ENCODE measurements around the gene KCNJ14. TPM values are rescaled to one million over a fixed set of nuclear protein-coding genes. Genes with fewer than 3 reads are reported as not detected.

Gene KCNJ14
- total and polyA plus RNA-seq, 2 of the 4 experiments (the other 2 are of a cell fraction): 0.18 to 0.39 TPM

DNA sequence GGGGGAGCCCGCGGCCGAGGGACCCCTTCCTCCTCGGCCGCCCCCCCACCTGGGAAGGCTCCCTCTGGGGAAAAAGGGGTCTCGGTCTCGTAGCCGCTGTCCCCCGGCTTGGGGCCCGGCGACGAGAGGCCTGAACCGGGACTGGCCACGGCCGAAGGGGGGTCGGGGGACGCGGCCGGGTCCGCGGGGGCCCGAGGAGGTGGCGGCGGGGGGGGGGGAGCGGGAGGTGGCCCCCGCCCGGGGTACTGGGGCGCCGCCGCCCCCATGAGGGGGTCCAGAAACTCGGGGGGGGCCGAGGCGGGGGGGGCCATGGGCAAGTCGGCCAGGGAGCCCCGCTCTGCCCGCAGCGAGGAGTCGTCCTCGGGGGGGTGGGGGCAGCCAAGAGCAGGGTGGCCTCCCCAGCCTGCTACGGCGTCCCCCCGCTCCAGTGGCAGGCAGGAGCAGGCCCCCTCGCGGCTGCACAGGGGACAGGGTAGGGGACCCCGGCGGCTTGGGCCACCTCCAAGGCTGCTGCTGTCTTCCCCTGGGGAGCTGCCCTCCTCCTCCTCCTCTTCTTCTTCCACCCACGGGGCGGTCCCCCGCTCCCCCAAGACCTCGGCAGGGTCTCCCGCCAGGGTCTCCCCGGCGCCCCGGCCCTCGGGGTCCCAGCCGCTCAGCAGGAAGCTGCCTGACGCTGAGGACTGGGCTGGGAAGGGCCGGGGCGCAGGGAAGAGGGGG lies 43.4 kb downstream of the KCNJ14 start (continued):
- TF ChIP-seq, protein P1, sequence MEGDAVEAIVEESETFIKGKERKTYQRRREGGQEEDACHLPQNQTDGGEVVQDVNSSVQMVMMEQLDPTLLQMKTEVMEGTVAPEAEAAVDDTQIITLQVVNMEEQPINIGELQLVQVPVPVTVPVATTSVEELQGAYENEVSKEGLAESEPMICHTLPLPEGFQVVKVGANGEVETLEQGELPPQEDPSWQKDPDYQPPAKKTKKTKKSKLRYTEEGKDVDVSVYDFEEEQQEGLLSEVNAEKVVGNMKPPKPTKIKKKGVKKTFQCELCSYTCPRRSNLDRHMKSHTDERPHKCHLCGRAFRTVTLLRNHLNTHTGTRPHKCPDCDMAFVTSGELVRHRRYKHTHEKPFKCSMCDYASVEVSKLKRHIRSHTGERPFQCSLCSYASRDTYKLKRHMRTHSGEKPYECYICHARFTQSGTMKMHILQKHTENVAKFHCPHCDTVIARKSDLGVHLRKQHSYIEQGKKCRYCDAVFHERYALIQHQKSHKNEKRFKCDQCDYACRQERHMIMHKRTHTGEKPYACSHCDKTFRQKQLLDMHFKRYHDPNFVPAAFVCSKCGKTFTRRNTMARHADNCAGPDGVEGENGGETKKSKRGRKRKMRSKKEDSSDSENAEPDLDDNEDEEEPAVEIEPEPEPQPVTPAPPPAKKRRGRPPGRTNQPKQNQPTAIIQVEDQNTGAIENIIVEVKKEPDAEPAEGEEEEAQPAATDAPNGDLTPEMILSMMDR (conservative IDR thresholded peaks at IDR 0.05; ENCODE audit: low read depth, low read length): no peak
- TF ChIP-seq RAD21 (IDR thresholded peaks at IDR 0.05; ENCODE audit: low read length): no peak
- no peak for TF ChIP-seq POLR2A (IDR thresholded peaks at IDR 0.05; ENCODE audit: low read depth, low read length)
- TF ChIP-seq FOS (IDR thresholded peaks at IDR 0.05; ENCODE audit: low read depth, low read length): no peak

All from IMR-90 (cell line).